NCI-H460 (cell line): ENCODE data around the gene CACNA1I. TPM values are rescaled to one million over a fixed set of nuclear protein-coding genes. Genes with fewer than 3 reads are reported as not detected.
"Not testable (repeated sequence)": the region's sequence is repeated elsewhere in the genome, so short reads cannot be mapped to it uniquely, and the experiment has no call there.

Experiments used
- DNase-seq: peaks from one replicate; pipeline ENCODE4 v3.0.0-alpha.2; 2016; ENCODE audit warnings: low read depth; ENCODE audit errors: extremely low read depth
- total RNA-seq: library from RNA; depleted of rRNA; stranded (reverse); fragments of >200 nt; shearing (Covaris generic); gene quantifications from 2 replicates; pipeline ENCODE4 v1.2.3, GENCODE V29; 2014; rRNA removed

CACNA1I gene
- total RNA-seq, 1 experiment from 2014 or later: 0.05 TPM

DNA sequence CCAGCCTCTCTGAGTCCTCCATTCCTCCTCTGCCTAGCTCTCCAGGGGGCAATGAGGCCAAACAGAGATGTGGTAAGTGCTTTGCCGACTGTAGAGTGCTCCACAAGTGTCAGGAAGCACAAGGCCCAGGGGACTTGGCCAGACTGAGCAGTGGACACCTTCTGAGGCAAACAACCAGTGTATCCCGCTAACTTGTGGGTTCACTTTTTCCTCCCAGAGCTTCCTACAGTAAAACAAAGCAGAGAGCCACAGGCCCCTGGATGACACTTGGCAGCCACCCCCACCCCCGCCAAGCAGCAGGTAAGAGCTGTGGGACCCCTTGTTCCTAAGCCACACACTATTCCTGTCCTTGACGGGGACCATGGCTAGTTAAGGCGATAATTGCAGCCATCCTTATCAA lies 160.9 kb downstream of the CACNA1I start:
- DNase-seq: no peak

DNA sequence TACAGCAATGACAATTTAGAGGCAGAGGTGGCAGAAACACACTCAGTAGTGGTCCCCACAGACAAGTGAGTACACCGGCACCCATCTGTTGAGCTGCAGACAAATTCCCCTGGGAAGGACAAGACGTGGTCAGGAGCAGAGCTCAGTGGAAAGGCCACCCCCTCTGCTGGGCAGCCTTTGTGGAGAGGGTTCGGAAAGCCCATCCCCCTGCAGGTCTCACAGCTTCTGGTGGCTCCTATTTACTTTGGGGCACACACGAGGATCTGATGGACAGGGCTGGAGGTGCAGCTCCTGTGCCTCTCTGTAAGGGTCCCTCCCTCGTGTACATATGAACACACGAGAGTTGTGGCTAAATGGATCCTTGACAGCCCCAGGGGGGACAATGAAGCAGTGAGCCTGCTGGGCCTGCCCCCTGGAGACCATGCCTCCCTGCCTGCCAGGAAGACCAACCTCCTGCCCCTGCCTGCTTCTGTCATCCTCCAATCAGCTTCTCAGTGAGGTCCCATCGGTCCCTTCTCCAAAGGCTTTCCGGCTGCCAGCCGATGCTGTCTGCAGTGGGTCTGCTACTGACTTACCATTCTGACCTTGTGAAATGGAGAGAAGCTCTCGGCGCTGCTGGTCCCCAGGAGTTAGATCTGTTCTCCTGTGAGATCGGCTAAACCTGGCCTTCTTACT lies 161.5 kb downstream of the CACNA1I start:
- DNase-seq: no peak

DNA sequence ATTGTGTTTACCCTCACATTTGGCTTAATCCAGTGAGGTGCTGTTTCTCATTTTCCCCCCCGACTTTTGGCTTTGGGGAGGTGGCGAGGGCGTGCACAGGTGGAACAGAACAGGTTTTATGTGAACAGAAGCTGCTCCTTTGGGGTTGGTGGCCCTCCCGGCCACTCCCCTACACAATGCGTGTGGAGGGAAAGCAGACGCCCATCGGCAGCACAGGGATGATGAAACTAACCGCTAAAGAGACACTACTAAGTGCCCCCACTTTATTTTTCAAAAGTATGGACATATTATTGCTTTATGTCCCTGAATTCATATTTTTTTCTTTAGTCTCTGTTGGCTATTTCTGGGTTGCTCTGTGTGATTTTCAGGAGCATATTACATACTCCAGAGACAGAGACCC lies 162.1 kb downstream of the CACNA1I start:
- DNase-seq: no peak

DNA sequence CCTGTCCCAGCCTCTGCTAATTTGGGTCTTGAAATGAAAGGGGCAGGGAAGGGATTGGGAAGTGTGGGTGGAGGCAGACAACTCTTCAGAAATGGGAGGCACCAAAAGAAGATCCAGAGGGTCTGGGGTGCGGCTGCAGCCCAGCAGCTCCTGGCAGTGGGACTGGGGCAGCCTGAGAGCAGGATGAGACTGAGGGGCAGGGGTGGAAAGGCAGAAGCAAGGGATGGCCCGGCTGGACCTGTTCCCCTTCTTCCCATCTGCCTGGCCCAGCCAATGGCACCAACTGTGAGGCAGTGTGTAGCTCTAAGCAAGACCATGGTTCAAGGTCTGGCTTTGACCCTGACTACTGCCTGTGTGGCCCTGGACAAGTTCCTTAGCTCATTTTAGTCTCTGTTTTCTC lies 162.6 kb downstream of the CACNA1I start:
- DNase-seq: no peak

- not testable (repeated sequence) for DNase-seq
Measured at GRCh38 chr22:39734046-39734445, 163.5 kb downstream of the CACNA1I start.

GRCh38 chr22:39734866-39735265 lies 164.3 kb downstream of the CACNA1I start:
- DNase-seq: no peak

DNA sequence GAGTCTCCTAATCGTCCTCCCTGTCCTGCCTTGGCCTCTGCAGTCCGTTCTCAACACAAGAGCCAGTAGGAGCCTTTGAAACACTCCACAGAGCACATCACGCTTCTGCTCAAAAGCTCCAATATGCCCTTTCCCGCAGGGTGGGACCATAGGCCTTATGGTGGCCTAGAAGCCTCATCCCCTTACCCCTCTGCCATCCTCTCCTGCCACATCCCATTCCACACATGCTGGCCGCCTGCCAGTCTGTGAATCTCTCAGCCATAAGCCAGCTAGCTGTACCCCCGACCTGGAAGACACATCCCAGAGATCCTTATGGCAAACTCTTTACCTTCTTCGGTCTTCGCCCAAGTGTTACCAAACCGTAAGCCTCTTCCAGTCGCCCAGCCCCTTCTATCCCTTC lies 165.2 kb downstream of the CACNA1I start:
- DNase-seq: no peak

- DNase-seq: no peak
Measured at GRCh38 chr22:39738746-39739145, 168.2 kb downstream of the CACNA1I start.

Other genes starting within 250 kb of the CACNA1I start
- 3.1 and 7.0 TPM in 2 replicates for gene SYNGR1, start 220.8 kb upstream of the CACNA1I start, total RNA-seq
- gene TAB1, start 171.0 kb upstream of the CACNA1I start, total RNA-seq: 8.0 and 8.9 TPM in 2 replicates
- 0.02 TPM in 1 of 2 replicates, not detected in the other for gene MGAT3, start 113.7 kb upstream of the CACNA1I start, total RNA-seq
- gene MIEF1, start 68.5 kb upstream of the CACNA1I start, total RNA-seq: 35.4 and 38.5 TPM in 2 replicates
- 816 and 819 TPM in 2 replicates for gene ATF4, start 50.2 kb upstream of the CACNA1I start, total RNA-seq
- 80.2 and 85.8 TPM in 2 replicates for gene RPS19BP1, start 38.0 kb upstream of the CACNA1I start, total RNA-seq